Activated naive CD4-positive, alpha-beta T cell treated with anti-CD3 and anti-CD28 coated beads, Interleukin-2, amount 50 U/mL, for 24 hours (primary cell): ENCODE results near the gene TMEM207.

Source experiments
- H3K27ac Mint-ChIP-seq: one replicate; pipeline ENCODE4 v1.8.0; 2021; ENCODE audit warnings: mild to moderate bottlenecking, mixed read lengths
- H3K27me3 Mint-ChIP-seq: one replicate; pipeline ENCODE4 v1.8.0; 2021; ENCODE audit warnings: mixed read lengths
- H3K36me3 Mint-ChIP-seq: one replicate; pipeline ENCODE4 v1.8.0; 2021; ENCODE audit warnings: mixed read lengths
- H3K4me1 Mint-ChIP-seq: one replicate; pipeline ENCODE4 v1.8.0; 2021; ENCODE audit warnings: mixed read lengths
- H3K4me3 Mint-ChIP-seq: one replicate; pipeline ENCODE4 v1.8.0; 2021; ENCODE audit warnings: mild to moderate bottlenecking, mixed read lengths
- H3K9me3 Mint-ChIP-seq: one replicate; pipeline ENCODE4 v1.8.0; 2021; ENCODE audit warnings: mixed read lengths

Gene TMEM207

DNA sequence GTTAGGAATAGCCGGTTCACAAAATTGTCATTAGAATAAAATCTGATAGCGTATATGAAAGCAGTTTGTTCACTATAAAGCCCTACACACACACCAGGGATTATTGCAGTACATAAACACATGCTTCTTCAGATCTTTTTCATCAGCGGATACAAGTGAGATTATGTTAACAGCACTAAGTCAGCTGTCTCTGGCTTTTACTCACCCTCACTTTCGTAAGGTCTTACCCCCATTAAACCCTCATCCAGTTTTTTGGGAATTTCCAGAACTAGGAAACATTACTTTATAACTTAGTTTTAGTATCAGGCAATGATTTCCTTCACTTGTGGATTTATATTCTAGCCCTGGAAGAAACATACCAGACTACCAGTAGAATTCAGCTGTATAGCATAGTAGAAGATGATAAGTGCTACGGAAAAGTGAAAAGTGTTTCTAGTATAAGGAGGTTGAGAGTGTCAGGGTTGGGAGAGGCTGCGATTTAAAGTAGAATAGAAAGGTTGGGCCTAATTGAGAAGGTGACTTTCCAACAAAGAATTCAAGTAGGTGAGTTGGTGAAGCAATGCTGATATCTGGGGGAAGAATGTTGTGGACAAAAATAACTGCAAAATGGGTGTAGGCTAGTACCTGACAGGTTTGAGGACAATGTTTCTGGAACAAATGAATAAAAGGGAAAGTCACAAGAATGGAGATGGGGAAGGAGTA lies 22.7 kb downstream of the TMEM207 start:
- Mint-ChIP-seq H3K36me3 (no peaks in the 10 kb centered on the region), H3K9me3 (no peaks in the 10 kb centered on the region), H3K27me3 (peaks cover 2% of the 10 kb centered on the region), H3K4me1 (peaks cover 9% of the 10 kb centered on the region), H3K27ac (no peak overlapping the region), H3K4me3 (no peak overlapping the region)

DNA sequence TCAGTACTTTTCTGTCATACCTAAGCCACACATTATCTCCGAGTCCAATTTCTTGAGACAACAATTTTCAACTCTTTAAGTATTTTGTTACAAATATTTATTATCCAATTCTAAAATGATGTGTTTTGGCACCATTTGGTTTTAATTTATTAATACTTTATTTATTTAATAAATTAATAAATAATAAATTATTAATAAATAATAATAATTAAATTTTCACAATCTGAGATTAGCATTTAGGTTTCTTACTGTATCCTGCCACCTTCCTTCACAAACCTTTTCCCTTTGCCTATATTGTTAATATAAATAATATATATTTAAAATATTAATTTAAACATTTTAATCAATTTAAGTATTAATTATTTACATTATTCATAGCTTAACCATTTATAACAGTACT lies 23.9 kb downstream of the TMEM207 start:
- H3K4me3 Mint-ChIP-seq: no peak overlapping the region
- H3K9me3 Mint-ChIP-seq: no peaks in the 10 kb centered on the region
- peaks cover 2% of the 10 kb centered on the region for H3K27me3 Mint-ChIP-seq
- H3K4me1 Mint-ChIP-seq: peaks cover 9% of the 10 kb centered on the region
- H3K36me3 Mint-ChIP-seq: no peaks in the 10 kb centered on the region
- H3K27ac Mint-ChIP-seq: no peak overlapping the region

DNA sequence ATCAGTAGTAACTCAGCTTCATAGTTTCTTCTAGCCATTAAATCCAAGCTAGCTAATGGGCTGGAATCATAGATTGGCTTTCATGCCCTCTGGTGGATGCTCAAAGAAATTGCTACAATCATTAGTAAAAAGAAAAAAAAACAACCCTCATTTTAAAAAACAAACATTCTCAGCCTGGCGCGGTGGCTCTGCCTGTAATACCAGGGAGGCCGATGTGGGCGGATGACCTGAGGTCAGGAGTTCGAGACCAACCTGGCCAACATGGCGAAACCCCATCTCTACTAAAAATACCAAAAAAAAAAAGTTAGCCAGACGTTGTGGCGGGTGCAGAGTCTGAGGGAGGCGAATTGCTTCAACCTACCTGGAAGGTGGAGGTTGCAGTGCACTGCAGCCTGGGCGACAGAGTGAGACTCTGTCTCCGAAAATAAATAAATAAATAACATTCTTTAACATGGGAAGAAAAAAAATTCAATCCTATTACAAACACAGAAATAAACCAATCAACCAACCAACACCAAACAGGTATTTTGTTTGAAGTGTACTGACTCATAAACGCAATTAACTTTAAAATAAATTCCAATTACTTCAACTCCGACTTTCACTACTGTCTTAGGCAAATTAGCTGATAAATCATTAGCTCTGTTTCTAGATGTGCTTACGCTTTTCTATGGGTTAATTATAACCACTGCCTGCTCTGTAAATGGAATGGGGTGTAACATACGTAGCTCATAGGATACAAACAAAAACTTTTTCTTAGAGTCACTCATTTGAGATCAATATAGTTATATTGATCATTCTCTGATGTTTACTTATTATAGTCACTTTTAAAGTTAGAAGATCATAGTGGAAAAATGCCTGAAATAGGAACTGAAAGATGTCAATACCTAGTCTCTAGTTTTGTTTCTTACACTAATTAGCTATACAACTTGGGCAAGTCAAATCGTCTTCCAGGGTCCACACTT lies 24.9 kb downstream of the TMEM207 start:
- peaks cover 9% of the 10 kb centered on the region for H3K4me1 Mint-ChIP-seq
- H3K27me3 Mint-ChIP-seq: peaks cover 2% of the 10 kb centered on the region
- no peak overlapping the region for H3K4me3 Mint-ChIP-seq
- no peaks in the 10 kb centered on the region for H3K9me3 Mint-ChIP-seq
- H3K27ac Mint-ChIP-seq: peak overlapping the region; percentile 27
- no peaks in the 10 kb centered on the region for H3K36me3 Mint-ChIP-seq

DNA sequence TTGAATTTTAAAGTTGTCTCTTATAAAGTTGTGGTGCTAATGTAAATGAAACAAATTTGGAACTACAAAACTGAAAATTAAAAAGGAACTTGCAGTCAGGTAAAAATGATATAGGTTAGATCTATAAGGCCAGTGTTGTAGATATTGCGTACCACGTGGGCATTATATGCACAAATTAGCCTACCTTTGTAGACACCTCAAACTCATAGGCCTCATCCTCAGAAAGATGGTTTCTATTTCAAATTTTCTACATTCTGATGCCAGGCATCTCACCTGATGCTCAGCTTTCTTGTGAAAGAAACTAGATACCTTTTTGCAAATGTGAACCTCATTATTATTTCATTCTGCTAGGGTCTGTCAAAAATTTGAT lies 25.6 kb downstream of the TMEM207 start:
- no peak overlapping the region for H3K4me3 Mint-ChIP-seq
- H3K27ac Mint-ChIP-seq: no peak overlapping the region
- no peaks in the 10 kb centered on the region for H3K9me3 Mint-ChIP-seq
- no peaks in the 10 kb centered on the region for H3K27me3 Mint-ChIP-seq
- no peaks in the 10 kb centered on the region for H3K36me3 Mint-ChIP-seq
- H3K4me1 Mint-ChIP-seq: peaks cover 9% of the 10 kb centered on the region

DNA sequence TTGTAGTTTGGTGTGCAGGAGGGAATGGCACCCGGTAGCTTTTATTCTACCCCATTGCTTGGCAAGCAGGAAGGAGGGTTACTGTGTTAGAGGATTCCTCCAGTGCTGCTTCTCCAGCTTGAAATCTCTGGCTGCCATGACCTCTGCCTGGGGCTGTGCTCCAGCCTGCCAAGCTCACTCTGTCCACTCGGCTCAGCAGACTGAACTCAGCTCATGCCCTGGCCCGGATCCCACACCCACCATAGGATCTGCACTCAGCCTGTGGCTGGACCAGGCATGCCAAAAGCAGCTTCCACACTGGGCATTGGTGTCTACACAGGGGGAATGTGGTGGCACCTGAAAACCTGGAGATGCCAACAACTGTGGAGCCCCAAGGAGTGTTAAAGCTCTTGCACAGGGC lies 35.4 kb downstream of the TMEM207 start:
- no peaks in the 10 kb centered on the region for H3K36me3 Mint-ChIP-seq
- H3K4me3 Mint-ChIP-seq: no peak overlapping the region
- no peak overlapping the region for H3K27ac Mint-ChIP-seq
- H3K4me1 Mint-ChIP-seq: no peaks in the 10 kb centered on the region
- no peaks in the 10 kb centered on the region for H3K27me3 Mint-ChIP-seq
- H3K9me3 Mint-ChIP-seq: no peaks in the 10 kb centered on the region

DNA sequence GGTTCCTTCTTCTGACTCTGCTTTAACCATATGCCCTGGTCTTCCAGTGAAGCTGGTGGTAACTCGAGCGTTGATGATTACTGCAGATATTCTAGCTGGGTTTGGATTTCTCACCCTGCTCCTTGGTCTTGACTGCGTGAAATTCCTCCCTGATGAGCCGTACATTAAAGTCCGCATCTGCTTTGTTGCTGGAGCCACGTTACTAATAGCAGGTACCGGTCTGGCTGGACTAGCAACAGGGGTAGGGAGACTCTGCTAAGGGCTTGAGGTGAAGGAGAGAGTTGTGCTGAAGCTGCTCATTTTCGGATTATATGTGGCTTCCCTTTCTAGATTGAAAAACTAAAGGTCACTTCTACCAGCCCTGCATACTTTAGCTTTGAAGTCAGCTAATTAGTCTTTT lies 45.0 kb downstream of the TMEM207 start:
- Mint-ChIP-seq H3K4me3 (no peak overlapping the region), H3K27me3 (peaks cover 1% of the 10 kb centered on the region), H3K4me1 (no peaks in the 10 kb centered on the region), H3K9me3 (no peaks in the 10 kb centered on the region), H3K27ac (no peak overlapping the region), H3K36me3 (no peaks in the 10 kb centered on the region)

DNA sequence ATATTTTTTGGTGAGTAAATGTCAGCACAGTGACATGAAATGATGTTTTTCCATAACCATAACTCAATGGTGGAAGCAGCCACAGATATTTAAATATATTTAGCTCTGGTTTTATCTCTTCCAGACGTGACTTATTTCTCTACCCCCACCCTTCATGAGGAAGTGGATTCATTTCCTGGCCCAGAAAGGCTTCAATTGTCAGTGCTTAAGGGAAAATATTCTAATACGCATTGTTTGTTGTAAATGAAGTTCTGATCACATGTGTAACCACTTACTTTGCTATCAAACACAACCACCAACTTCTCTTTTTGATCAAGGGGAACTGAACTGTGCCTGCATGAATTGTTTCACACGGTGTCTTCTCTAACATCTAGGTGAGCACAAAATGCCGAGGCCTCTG lies 47.7 kb downstream of the TMEM207 start:
- peaks cover 5% of the 10 kb centered on the region for H3K27me3 Mint-ChIP-seq
- no peak overlapping the region for H3K27ac Mint-ChIP-seq
- no peak overlapping the region for H3K4me3 Mint-ChIP-seq
- H3K4me1 Mint-ChIP-seq: no peaks in the 10 kb centered on the region
- no peaks in the 10 kb centered on the region for H3K36me3 Mint-ChIP-seq
- H3K9me3 Mint-ChIP-seq: no peaks in the 10 kb centered on the region

DNA sequence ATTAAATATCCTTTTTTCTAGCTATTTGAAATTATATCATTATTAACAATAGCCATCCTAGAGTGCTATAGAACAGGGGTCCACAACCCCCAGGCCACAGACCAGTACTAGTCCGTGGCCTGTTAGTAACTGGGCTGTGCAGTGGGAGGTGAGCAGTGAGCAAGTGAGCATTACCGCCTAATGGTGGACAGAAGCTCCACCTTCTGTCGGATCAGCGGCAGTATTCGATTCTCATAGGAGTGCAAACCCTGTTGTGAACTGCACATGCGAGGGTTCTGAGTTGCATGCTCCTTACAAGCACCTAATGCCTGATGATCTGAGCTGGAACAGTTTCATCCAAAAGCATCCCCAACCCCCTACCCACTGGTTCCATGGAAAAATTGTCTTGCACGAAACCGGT lies 50.0 kb downstream of the TMEM207 start:
- Mint-ChIP-seq H3K9me3 (no peaks in the 10 kb centered on the region), H3K36me3 (no peaks in the 10 kb centered on the region), H3K27me3 (peaks cover 5% of the 10 kb centered on the region), H3K27ac (no peak overlapping the region), H3K4me3 (no peak overlapping the region), H3K4me1 (no peaks in the 10 kb centered on the region)

DNA sequence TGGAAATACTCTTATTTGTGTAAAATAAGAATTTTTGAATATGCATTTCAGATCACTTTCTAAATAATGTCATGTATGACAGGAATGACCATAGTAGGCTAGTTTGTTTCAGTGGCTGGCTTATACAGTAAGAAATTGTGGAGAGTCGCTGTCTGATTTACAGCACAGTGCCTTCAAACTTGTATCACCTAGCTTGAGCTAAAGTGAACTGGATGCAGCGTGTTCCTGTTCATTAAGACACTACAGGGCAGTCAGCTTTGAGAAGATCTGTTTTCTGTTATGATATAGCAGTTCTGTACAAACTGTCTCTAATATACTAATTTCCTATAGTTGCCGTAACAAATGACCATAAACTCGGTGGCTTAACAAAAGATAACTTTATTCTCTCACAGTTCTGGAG lies 51.8 kb downstream of the TMEM207 start:
- peaks cover 3% of the 10 kb centered on the region for H3K27me3 Mint-ChIP-seq
- H3K36me3 Mint-ChIP-seq: no peaks in the 10 kb centered on the region
- H3K4me1 Mint-ChIP-seq: no peaks in the 10 kb centered on the region
- H3K27ac Mint-ChIP-seq: no peak overlapping the region
- H3K9me3 Mint-ChIP-seq: no peaks in the 10 kb centered on the region
- H3K4me3 Mint-ChIP-seq: no peak overlapping the region

DNA sequence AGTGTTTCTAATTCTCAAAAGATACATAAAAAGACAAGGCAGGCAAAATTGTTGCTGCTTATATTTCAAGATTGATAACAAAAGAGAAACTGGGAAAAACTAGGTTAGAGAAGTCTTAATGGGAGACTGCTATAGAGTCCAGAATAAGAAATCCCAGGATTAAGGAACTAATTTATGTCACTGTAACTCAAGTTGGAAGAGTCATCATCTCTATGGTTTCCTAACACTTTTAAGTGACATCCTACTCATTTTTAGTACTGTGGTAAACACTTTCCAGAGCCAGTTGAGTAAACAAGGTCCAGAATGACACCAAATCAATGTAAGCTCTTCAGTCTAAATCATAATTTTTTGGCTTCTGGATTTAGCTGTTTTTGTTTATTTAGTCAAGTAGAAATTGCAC lies 53.7 kb downstream of the TMEM207 start:
- no peaks in the 10 kb centered on the region for H3K4me1 Mint-ChIP-seq
- no peak overlapping the region for H3K4me3 Mint-ChIP-seq
- H3K27me3 Mint-ChIP-seq: peaks cover 3% of the 10 kb centered on the region
- H3K27ac Mint-ChIP-seq: no peak overlapping the region
- H3K36me3 Mint-ChIP-seq: no peaks in the 10 kb centered on the region
- H3K9me3 Mint-ChIP-seq: no peaks in the 10 kb centered on the region

DNA sequence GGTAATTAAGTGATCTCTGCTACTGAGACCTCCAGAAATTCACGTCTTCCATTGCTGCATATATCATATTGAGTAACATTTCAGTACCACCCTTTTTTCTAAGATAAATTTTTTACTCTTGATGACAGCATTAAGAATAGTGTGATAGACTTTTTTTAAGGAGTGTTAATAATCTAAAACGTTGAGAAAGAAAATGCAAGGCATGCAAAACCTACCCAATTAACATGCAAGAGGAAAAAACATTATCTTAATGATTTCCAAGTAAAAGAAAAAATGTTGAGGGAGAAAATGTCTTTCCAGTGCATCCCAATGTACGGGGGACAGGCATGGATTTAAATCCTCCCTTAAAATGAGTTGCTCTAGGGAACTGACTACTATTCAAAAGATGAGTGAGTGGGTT lies 61.0 kb downstream of the TMEM207 start:
- no peak overlapping the region for H3K27ac Mint-ChIP-seq
- no peaks in the 10 kb centered on the region for H3K4me1 Mint-ChIP-seq
- H3K9me3 Mint-ChIP-seq: no peaks in the 10 kb centered on the region
- H3K4me3 Mint-ChIP-seq: no peak overlapping the region
- H3K36me3 Mint-ChIP-seq: no peaks in the 10 kb centered on the region
- peaks cover 3% of the 10 kb centered on the region for H3K27me3 Mint-ChIP-seq

DNA sequence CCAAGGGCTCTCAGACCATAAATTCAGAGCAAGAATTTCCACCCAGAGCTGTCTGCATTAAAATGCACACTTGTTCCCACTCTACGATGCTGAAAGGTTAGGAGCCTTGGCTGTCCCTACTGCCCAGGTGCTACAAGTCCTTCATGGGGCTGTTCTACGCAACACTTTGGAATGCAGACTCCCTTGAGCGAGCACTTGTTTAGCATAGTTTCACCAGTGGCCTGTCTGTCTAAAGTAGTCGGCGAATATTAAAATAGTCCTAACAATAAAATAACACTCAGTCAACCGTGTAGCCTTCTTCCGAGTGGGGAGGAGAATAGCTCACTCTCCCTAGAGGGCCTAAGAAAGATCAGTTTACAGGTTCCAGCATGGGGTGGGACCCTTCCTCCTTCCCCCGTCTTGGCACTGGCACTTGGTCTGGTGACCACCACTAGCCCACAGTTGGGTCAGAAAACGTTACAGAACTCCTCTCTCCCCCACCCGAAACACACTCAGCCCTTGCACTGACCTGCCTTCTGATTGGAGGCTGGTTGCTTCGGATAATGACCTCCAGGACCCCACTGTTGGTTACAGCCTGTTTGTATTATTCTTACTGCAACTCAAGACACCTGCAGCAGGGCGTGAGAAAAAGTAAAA lies 62.0 kb downstream of the TMEM207 start, which contains the start of gene CLDN16:
Gene CLDN16 (plus strand): TSS at position 586 of the 636 bp plus-strand sequence. CDS start 167 bp downstream, outside the sequence.
- Mint-ChIP-seq H3K4me3 (no peak within 1 kb of the TSS), H3K9me3 (no peaks in the 10 kb centered on the region), H3K27me3 (peaks cover 3% of the 10 kb centered on the region), H3K36me3 (no peaks in the 10 kb centered on the region), H3K27ac (no peak within 1 kb of the TSS), H3K4me1 (no peaks in the 10 kb centered on the region)

DNA sequence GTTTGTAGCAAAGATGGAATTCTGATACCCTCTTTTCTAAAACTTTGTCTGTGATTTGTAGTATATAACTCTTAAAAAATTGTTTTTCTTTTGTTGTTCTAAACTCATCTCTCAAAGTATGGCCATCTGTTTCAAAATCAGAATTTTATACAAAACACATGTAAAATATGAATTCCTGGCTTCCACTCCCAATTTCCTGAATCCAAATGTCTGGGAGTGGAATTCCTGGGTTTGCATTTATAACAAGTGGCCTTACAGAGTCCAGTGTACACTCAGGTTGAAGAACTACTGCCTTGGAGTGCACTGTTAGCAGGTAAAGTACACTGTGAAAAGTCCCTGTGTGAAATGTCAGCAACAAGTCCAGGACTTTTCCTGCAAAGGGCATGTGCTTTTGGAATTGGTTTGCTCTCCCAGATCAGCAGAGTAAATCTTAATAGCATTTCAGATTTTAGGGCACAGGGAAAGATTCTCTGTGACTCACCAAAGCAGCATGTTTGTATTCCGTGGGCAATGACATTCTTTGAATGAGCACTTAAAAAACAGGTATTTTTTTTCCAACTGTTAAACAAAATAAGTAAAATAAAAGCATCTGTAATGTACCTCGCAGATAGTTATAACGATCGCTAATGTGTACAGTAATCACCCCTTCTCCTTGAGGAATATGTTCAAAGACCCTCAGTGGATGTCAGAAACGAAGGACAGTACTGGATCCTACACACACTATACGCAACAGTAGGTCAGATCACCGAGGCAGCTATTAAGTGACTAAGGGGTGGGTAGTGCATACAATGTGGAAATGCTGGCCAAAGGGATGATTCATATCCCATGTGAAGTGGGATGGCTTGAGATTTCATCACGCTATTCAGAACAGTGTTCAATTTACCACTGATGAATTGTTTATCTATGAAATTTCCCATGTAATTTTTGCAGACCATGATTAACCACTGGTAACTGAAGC lies 63.7 kb downstream of the TMEM207 start:
- Mint-ChIP-seq H3K27ac (no peak overlapping the region), H3K4me1 (no peaks in the 10 kb centered on the region), H3K27me3 (peaks cover 3% of the 10 kb centered on the region), H3K9me3 (no peaks in the 10 kb centered on the region), H3K4me3 (no peak overlapping the region), H3K36me3 (no peaks in the 10 kb centered on the region)

DNA sequence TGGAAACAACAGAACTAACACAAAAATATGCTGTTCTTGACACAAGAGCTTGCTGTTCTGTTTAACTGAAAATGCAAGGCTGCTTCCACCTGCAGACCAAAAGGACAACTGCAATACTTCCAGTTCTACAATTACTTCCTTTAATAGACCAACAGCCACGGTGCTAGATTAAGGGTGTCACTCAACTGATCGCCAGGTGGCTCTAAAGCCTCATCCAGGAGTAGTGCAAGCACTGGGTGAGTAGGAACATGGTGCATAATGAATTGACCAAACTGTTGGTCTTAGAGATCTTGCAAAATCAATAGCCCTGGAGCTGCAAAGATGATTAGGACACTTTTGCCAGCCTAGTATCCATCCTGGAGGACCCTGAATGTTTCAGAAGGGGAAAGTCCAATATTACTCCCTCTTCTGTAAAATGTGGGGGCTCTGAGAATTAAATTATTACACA lies 65.4 kb downstream of the TMEM207 start:
- Mint-ChIP-seq H3K27ac (no peak overlapping the region), H3K4me3 (no peak overlapping the region), H3K36me3 (no peaks in the 10 kb centered on the region), H3K4me1 (no peaks in the 10 kb centered on the region), H3K9me3 (peaks cover 5% of the 10 kb centered on the region), H3K27me3 (peaks cover 4% of the 10 kb centered on the region)

DNA sequence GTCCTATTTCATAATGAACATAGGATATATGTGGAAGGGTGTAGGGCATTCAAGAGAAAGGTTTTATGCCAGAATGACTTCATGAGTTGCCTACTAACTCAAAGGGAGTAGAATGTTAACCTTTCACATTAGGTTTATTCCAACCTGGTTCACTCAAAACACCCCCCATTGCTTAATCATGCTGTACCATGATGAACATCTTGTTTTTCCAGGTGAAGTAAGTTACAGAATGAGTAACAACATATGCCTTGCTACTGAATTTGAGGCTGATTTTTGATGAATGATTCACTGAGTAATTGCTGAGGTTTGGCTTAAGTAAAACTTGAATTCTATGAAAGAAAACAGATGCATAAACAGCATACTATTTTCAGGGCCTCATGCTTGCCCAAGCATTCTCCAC lies 67.6 kb downstream of the TMEM207 start:
- H3K36me3 Mint-ChIP-seq: no peaks in the 10 kb centered on the region
- peaks cover 5% of the 10 kb centered on the region for H3K9me3 Mint-ChIP-seq
- peak overlapping the region; percentile 0 for H3K27ac Mint-ChIP-seq
- H3K4me1 Mint-ChIP-seq: no peaks in the 10 kb centered on the region
- H3K4me3 Mint-ChIP-seq: no peak overlapping the region
- peaks cover 2% of the 10 kb centered on the region for H3K27me3 Mint-ChIP-seq
